PFSK-1 (cell line): ENCODE data around the gene TLR6.

ENCODE experiments used
- FOXP2 ChIP-seq: optimal IDR thresholded peaks from 2 replicates; pipeline ENCODE3; 2011; ENCODE audit warnings: borderline replicate concordance, control low read depth, inconsistent platforms; ENCODE audit not compliant: insufficient read depth; ENCODE audit errors: extremely low read length, extremely low read depth
- POLR2AphosphoS5 ChIP-seq: IDR thresholded peaks from 2 replicates; pipeline ENCODE4 v1.6.1; 2012; ENCODE audit warnings: low read depth, mild to moderate bottlenecking, control low read depth, low read length, moderate library complexity
- REST ChIP-seq, 2 experiments: IDR thresholded peaks; 2 replicates each; pipeline versions ENCODE4 v1.6.1 to v1.8.0; 2011 to 2012; ENCODE audit warnings: low read depth in 2 of 2, low read length in 2 of 2, control low read depth in 1 of 2, inconsistent platforms in 1 of 2, mild to moderate bottlenecking in 1 of 2, moderate library complexity in 1 of 2; ENCODE audit not compliant: insufficient read depth in 1 of 2
- SIN3A ChIP-seq: IDR thresholded peaks from 2 replicates; pipeline ENCODE4 v1.6.1; 2012; ENCODE audit warnings: mild to moderate bottlenecking, low read length, moderate library complexity, borderline replicate concordance; ENCODE audit not compliant: insufficient read depth
- TAF1 ChIP-seq: IDR thresholded peaks from 2 replicates; pipeline ENCODE4 v1.6.1; 2012; ENCODE audit warnings: low read length, control low read depth, borderline replicate concordance; ENCODE audit not compliant: insufficient read depth

Gene TLR6

GRCh38 chr4:38891051-38891983 is 34.7 kb upstream of the TLR6 start:
- TF ChIP-seq POLR2AphosphoS5 (no peak), SIN3A (no peak), REST (IDR thresholded peaks at IDR 0.05; ENCODE audit: insufficient read depth in 1 of 2, low read depth in 2 of 2, low read length in 2 of 2) (no peak), FOXP2 (no peak), TAF1 (no peak)

GRCh38 chr4:38889143-38889542 is 32.5 kb upstream of the TLR6 start:
- TF ChIP-seq REST (IDR thresholded peaks at IDR 0.05; ENCODE audit: insufficient read depth in 1 of 2, low read depth in 2 of 2, low read length in 2 of 2) = no peak
- TF ChIP-seq POLR2AphosphoS5 = no peak
- TF ChIP-seq TAF1 = no peak
- TF ChIP-seq FOXP2 = no peak
- TF ChIP-seq SIN3A = no peak

- no peak for TF ChIP-seq REST (IDR thresholded peaks at IDR 0.05; ENCODE audit: insufficient read depth in 1 of 2, low read depth in 2 of 2, low read length in 2 of 2)
- TF ChIP-seq FOXP2 = no peak
- no peak for TF ChIP-seq SIN3A
- no peak for TF ChIP-seq POLR2AphosphoS5
- TF ChIP-seq TAF1 = no peak
Measured at GRCh38 chr4:38884254-38884653, 27.6 kb upstream of the TLR6 start.

GRCh38 chr4:38876636-38877035 is 20.0 kb upstream of the TLR6 start:
- TF ChIP-seq POLR2AphosphoS5 (no peak), SIN3A (no peak), FOXP2 (no peak), REST (IDR thresholded peaks at IDR 0.05; ENCODE audit: insufficient read depth in 1 of 2, low read depth in 2 of 2, low read length in 2 of 2) (no peak), TAF1 (no peak)
